OCI-LY3 (cell line): Measurements from ENCODE around the gene FSTL4.

ENCODE experiments used
- H2AFZ ChIP-seq: fragments of 200-600, 300-600 bp; shearing (Covaris generic); 2 replicates; pipeline ENCODE4 v1.6.0; 2014; ENCODE audit warnings: antibody characterized with exemption, low read depth, low read length
- H3K27ac ChIP-seq: fragments of 200-600, 300-600 bp; sonication (generic); 2 replicates; pipeline ENCODE4 v1.5.1; 2014; ENCODE audit warnings: mild to moderate bottlenecking, low read length, moderate library complexity, mixed read lengths
- H3K27me3 ChIP-seq: fragments of 200-600, 300-600 bp; sonication (generic); 2 replicates; pipeline ENCODE4 v1.6.1; 2014; ENCODE audit warnings: low read depth, low read length, mixed read lengths
- H3K36me3 ChIP-seq: fragments of 200-600, 300-600 bp; sonication (generic); replicated peaks from 2 replicates; pipeline ENCODE3; 2014; ENCODE audit warnings: low read depth, low read length, mixed read lengths
- H3K4me1 ChIP-seq: fragments of 300-600, 200-600 bp; sonication (generic); 2 replicates; pipeline ENCODE4 v1.6.1; 2014; ENCODE audit warnings: low read length, mixed read lengths
- H3K4me2 ChIP-seq: fragments of 200-600, 300-600 bp; sonication (generic); 2 replicates; pipeline ENCODE4 v1.6.1; 2014; ENCODE audit warnings: low read length, mixed read lengths
- H3K4me3 ChIP-seq: fragments of 300-600, 200-600 bp; sonication (generic); 2 replicates; pipeline ENCODE4 v1.5.1; 2014; ENCODE audit warnings: antibody characterized with exemption, mild to moderate bottlenecking, low read length, moderate library complexity
- H3K79me2 ChIP-seq: fragments of 300-600, 200-600 bp; shearing (Covaris generic); 2 replicates; pipeline ENCODE4 v1.6.1; 2014; ENCODE audit warnings: mild to moderate bottlenecking, low read length, mixed read lengths
- H3K9ac ChIP-seq: fragments of 300-600, 200-600 bp; shearing (Covaris generic); 2 replicates; pipeline ENCODE4 v1.6.0; 2014; ENCODE audit warnings: mild to moderate bottlenecking, low read length, moderate library complexity
- H3K9me3 ChIP-seq: fragments of 200-600, 300-600 bp; shearing (Covaris generic); 2 replicates; pipeline ENCODE4 v1.6.1; 2014; ENCODE audit warnings: low read length, mixed read lengths; ENCODE audit not compliant: insufficient read depth
- H4K20me1 ChIP-seq: fragments of 200-600, 300-600 bp; sonication (generic); 2 replicates; pipeline ENCODE4 v1.6.1; 2016; ENCODE audit warnings: low read length, mixed read lengths; ENCODE audit not compliant: insufficient read depth
- CTCF ChIP-seq: fragments of 200-600, 300-600 bp; sonication (generic); IDR thresholded peaks from 2 replicates; pipeline ENCODE4 v1.5.1; 2014; ENCODE audit warnings: antibody characterized with exemption, low read length, low read depth
- EZH2phosphoT487 ChIP-seq: fragments of 200-600 bp; shearing (Covaris generic); IDR thresholded peaks from 2 replicates; pipeline ENCODE4 v1.6.1; 2018; ENCODE audit warnings: antibody characterized with exemption, mixed run types, low read depth

FSTL4 gene

GRCh38 chr5:133337795-133338445 is 274.4 kb downstream of the FSTL4 start:
- Histone ChIP-seq H4K20me1 (no peaks in the 10 kb centered on the region), H3K4me1 (no peaks in the 10 kb centered on the region), H3K79me2 (no peaks in the 10 kb centered on the region), H3K4me3 (no peak overlapping the region), H3K9ac (no peak overlapping the region), H3K9me3 (no peaks in the 10 kb centered on the region), H3K27me3 (no peaks in the 10 kb centered on the region), H3K27ac (no peak overlapping the region), H3K36me3 (no peaks in the 10 kb centered on the region), H2AFZ (no peak overlapping the region), H3K4me2 (no peak overlapping the region)
- TF ChIP-seq EZH2phosphoT487 (no peak), CTCF (no peak)

- H3K4me3 ChIP-seq, result no peak overlapping the region
- no peaks in the 10 kb centered on the region for H4K20me1 ChIP-seq
- no peaks in the 10 kb centered on the region for H3K36me3 ChIP-seq
- no peaks in the 10 kb centered on the region for H3K4me1 ChIP-seq
- no peaks in the 10 kb centered on the region for H3K9me3 ChIP-seq
- TF ChIP-seq CTCF (no peak), EZH2phosphoT487 (no peak)
- H3K79me2 ChIP-seq, result no peaks in the 10 kb centered on the region
- no peak overlapping the region for H3K9ac ChIP-seq
- H3K4me2 ChIP-seq, result no peak overlapping the region
- H3K27me3 ChIP-seq, result no peaks in the 10 kb centered on the region
- no peak overlapping the region for H2AFZ ChIP-seq
- H3K27ac ChIP-seq, result no peak overlapping the region
These were observed 275.4 kb downstream of the FSTL4 start for GRCh38 chr5:133336969-133337410.

GRCh38 chr5:133336121-133336968 is 276.0 kb downstream of the FSTL4 start:
- Histone ChIP-seq H3K4me1 (no peaks in the 10 kb centered on the region), H4K20me1 (no peaks in the 10 kb centered on the region), H2AFZ (no peak overlapping the region), H3K36me3 (no peaks in the 10 kb centered on the region), H3K9ac (no peak overlapping the region), H3K79me2 (no peaks in the 10 kb centered on the region), H3K4me3 (no peak overlapping the region), H3K4me2 (no peak overlapping the region), H3K9me3 (no peaks in the 10 kb centered on the region), H3K27ac (no peak overlapping the region), H3K27me3 (no peaks in the 10 kb centered on the region)
- TF ChIP-seq CTCF, result no peak
- TF ChIP-seq EZH2phosphoT487, result no peak
